Measurements from ENCODE around the gene SCUBE1.

DNA sequence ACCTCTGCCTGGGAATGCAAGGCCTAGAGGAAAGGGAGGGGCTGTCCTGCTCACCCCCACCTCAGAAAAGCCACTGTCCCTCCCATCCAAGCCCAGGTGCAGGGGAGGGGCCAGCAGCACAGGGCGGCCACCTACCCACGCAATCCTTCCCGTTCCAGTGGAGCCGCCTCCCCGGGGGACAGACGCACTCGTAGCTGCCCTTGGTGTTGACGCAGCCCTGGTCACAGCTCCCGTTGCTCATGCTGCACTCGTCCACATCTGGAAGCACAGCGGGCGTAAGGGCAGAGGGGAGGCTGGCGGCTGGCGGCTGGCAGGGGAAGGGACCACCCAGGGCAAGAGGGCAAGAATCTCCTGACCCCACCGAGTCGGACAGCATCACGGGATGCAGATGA is 115.9 kb downstream of the SCUBE1 start:
- TF ChIP-seq POLR2AphosphoS5 (IDR thresholded peaks at IDR 0.05; ENCODE audit: low read length) (no peak), NR2C2 (IDR thresholded peaks at IDR 0.05; ENCODE audit: borderline replicate concordance, control insufficient read depth, insufficient read length, low read depth) (no peak), NR2F1 (conservative IDR thresholded peaks at IDR 0.05) (no peak), FOS (IDR thresholded peaks at IDR 0.05; ENCODE audit: borderline replicate concordance, extremely low read depth, insufficient read length) (no peak), BCL3 (IDR thresholded peaks at IDR 0.05; ENCODE audit: borderline replicate concordance, insufficient read depth, low read depth, low read length, poor library complexity, severe bottlenecking) (no peak), TCF3 (IDR thresholded peaks at IDR 0.05; ENCODE audit: borderline replicate concordance, insufficient read depth, low read depth, low read length) (no peak), POLR2A (IDR thresholded peaks at IDR 0.05; ENCODE audit: low read depth, low read length) (no peak), SP1 (IDR thresholded peaks at IDR 0.05; ENCODE audit: low read depth, low read length) (no peak), CTCF (IDR thresholded peaks at IDR 0.05 in 2 of 3, conservative IDR thresholded peaks at IDR 0.05 in 1 of 3; ENCODE audit: control insufficient read depth in 2 of 3, extremely low read depth in 1 of 3, insufficient read depth in 1 of 3, low read depth in 3 of 3, low read length in 3 of 3) (no peak), ZNF24 (IDR thresholded peaks at IDR 0.05) (no peak), NRF1 (conservative IDR thresholded peaks at IDR 0.05; ENCODE audit: low read depth, low read length) (no peak), PML (IDR thresholded peaks at IDR 0.05; ENCODE audit: low read length) (no peak)
- TF ChIP-seq, protein P1, sequence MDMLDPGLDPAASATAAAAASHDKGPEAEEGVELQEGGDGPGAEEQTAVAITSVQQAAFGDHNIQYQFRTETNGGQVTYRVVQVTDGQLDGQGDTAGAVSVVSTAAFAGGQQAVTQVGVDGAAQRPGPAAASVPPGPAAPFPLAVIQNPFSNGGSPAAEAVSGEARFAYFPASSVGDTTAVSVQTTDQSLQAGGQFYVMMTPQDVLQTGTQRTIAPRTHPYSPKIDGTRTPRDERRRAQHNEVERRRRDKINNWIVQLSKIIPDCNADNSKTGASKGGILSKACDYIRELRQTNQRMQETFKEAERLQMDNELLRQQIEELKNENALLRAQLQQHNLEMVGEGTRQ (IDR thresholded peaks at IDR 0.05; ENCODE audit: borderline replicate concordance, low read depth, low read length) = no peak
- TF ChIP-seq, protein P2, sequence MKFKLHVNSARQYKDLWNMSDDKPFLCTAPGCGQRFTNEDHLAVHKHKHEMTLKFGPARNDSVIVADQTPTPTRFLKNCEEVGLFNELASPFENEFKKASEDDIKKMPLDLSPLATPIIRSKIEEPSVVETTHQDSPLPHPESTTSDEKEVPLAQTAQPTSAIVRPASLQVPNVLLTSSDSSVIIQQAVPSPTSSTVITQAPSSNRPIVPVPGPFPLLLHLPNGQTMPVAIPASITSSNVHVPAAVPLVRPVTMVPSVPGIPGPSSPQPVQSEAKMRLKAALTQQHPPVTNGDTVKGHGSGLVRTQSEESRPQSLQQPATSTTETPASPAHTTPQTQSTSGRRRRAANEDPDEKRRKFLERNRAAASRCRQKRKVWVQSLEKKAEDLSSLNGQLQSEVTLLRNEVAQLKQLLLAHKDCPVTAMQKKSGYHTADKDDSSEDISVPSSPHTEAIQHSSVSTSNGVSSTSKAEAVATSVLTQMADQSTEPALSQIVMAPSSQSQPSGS (IDR thresholded peaks at IDR 0.05; ENCODE audit: low read length) = no peak

Measured in GM12878 (cell line).